ENCODE data around the gene CD200R1.
A peak's percentile ranks its signal among the peaks of the same experiment; 100 is the strongest.

Gene CD200R1, protein sequence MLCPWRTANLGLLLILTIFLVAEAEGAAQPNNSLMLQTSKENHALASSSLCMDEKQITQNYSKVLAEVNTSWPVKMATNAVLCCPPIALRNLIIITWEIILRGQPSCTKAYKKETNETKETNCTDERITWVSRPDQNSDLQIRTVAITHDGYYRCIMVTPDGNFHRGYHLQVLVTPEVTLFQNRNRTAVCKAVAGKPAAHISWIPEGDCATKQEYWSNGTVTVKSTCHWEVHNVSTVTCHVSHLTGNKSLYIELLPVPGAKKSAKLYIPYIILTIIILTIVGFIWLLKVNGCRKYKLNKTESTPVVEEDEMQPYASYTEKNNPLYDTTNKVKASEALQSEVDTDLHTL

DNA sequence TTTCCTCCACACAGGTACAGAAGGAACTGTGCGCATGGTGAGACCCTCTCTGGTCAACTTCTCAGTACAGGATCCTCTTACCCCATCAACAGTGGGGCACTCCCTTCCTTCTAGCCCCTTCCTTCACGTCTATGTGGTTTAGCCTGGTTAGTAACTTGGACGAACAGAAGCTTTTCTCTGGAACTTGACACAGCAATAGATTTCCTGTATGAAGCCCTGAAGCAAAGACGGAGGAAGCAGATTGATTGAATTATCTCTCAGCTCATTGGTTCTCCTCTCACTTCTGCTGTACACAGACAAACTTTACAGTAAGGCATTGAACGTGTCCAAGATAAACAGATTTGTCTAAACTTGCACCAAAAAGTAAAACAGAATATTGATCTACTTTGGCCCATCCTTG lies at the start of gene CD200R1:
Gene CD200R1 (minus strand): TSS at position 210 of the 400 bp plus-strand sequence. CDS start 246 bp downstream, outside the sequence.
- no peak for DNase-seq

DNA sequence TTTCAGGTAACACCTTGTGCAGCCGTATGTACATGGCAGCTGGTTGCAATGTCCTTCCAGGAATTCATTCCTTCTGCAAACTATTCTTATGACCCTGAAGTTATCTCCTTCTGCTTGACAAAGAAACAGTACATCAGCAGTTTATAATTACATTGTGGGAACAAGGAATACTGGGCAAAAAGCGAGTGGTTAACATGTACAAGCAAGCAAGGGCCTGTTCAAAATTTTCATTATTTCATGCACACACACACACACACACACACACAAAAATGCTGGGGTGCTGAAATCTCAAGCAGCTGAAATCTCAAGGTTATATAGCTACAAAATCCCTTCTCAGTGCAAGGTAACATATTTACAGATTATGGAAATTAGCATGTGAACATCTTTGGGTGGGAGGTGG lies 46.6 kb upstream of the CD200R1 start:
- no peak for DNase-seq

DNA sequence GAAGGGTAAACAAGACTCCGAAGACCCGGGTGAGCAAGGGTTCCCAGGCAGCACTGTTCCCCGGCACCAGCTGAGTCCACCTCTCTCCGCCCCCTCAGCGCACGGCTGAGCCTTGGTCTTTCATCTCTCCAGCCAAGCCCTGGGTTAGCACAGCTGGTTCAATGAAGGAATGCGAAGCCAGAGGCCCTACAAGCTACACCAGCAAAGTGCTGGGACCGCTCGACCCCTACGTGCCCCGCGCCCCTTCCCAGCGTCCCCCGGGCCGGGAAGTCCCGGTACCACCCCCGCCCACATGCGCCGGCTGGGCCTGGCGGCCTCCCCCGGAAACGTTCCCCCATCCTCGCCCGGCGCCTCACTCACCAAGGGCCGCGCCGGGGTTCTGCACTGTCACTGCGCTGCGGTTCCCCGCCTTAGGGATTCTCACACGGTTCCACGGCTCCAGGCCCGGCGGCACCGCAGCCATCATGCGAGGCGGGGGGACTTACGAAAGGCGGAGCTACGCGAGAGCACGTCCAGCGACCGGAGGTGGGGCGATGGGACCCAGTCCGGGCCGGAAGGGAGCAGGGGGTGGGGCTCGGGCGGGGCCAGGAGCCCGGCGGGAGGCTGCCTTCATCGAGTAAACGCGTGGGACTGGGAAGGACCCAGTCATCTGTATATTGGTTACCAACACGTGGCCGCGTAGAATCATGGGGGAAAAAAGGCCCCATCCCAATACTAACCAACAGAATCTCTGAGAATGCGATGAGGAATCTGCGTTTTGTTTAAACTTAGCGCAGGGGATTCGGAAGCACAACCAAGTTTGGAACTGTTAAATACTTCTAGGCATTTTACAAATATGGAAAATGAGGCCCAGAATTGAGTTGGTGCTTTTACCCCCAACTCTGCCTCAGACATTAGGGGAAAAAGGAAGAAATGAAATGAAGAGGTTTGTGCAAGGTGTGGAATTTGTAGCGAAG lies 44.6 kb upstream of the CD200R1 start:
- DNase-seq, result peak; percentile 51

DNA sequence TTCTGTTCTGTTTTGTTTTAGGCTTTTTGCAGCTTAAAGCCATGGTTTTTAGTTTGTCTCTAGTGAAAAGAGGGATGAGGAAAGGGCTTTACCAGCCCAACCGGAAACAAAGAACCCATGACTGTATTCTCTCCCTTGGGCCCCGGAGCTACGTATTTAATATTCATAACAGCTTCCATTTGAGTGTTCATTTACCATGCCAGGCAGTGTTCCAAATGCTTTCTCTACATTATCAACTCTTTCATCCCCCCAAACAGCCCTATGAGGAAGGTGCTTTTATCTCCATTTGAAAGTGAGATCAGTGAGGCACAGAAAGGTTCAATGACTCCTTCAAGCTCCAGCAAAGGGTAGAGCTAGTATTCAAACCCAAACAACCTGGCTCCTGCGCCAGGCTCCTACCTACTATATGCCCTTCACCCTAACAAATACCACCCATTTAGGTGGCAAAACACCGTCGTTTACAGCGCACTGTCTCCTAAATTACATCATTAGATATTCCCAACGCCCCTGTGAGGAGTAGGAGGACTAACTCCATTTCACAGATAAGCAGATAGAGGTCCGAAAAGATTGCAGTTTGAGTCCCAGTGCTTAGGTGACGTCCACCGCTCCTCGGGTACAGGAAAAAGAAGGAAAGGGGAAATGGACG lies 43.8 kb upstream of the CD200R1 start:
- DNase-seq, result no peak

DNA sequence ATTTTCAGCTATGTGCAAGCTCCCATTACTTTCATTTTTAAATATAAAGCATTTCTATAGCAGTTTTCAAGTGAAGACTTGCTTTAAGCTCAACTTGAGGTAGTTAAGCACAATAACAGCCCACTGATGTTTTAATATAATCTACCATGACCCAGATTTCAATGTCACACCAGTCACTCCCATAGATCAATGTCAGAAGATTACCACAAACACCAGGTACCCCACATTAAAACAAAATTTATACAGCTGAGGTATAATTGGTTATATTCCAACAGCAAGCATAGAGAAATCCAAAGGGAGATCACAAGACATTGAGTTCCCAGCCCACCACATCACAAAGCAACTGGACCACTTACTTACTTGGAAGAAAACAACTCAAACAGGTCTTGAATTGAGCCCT lies 38.7 kb upstream of the CD200R1 start:
- DNase-seq, result no peak

DNA sequence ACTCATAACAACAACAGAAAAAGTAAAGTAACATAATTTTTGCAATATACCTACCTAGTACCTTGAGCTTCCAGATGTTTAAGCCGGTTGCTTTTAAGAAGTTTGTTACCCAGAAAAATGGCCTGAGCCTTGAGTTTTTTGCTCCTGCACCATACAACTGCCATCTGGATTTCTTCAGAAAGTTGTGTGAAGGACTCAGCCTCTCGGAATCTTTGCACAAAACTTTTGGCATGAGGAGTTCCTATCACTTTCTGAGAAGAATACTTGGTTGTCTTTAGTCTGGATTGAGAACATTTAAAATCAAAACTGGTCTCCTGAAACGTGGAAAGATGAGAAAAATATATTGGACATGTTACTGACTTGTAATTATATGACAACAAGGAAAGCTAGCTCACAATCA lies 33.2 kb upstream of the CD200R1 start:
- DNase-seq, result no peak

DNA sequence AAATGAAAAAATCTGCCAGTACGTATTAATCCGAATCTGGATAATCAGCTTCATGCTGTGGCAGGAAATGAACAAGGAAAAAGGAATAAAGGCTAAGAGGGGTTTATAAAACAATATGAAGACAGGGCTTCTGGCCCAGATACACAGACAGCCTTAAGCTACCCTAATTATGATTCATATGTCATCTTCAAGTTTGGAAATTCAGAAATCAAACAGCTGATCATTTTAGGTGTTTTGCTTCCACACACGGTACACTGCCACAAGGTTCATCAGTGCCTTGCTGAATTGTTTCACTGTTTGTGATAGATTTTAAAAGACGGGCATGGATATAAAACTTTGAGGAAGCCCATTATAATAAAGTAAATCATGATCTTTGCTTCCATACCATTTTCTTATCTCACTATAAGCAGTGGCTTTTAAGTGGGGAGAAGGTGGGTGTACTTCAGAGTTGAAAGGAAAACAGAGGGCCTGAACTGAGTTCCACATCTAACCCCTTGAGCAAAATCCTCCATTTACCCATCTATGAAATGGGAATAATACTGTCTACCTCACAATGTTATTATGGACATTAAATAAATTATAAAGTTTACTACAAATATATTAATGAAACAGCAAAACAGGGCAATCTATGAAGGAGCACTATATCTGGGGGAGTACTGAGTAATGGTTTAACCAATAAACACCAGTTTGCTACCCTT lies 31.6 kb upstream of the CD200R1 start:
- DNase-seq, result no peak

DNA sequence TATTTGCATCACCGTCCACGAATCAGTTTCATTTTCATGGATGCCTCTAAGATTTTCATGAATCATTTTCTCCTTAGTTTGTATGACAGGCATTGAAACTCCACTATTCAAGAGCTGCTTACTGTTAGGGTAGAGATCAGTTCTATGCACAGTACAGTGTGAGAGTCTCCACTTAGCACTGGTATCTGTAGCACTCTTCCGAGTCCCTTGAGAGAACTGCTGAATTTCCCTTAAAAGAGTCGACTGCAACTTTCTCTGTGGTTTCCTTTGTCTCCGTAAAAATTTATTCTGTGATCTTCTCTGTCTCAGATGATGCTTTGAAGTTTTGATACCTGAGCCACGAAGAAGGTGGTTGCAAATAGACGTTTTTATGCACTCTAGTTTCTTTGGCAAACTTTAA lies 30.7 kb upstream of the CD200R1 start:
- DNase-seq, result no peak

DNA sequence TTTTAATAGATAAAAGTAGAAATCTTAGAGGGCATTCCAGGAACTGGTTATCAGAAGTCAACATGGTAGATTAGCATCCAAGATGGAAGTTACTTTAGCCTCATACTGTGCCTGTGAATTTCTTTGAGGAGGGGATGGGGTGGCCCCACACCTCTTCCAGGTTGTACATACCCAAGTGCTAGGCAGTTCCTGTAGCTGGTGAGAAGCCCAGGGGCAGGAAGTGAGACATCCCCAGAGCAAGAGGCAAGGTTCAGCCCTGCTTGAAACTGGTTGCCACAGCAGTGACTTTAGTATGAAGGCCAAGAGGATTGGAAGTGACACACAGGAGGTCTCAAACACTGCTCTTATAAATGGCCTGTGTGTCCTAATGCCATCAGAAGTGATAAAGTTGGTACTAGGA lies 27.8 kb upstream of the CD200R1 start:
- DNase-seq, result no peak

DNA sequence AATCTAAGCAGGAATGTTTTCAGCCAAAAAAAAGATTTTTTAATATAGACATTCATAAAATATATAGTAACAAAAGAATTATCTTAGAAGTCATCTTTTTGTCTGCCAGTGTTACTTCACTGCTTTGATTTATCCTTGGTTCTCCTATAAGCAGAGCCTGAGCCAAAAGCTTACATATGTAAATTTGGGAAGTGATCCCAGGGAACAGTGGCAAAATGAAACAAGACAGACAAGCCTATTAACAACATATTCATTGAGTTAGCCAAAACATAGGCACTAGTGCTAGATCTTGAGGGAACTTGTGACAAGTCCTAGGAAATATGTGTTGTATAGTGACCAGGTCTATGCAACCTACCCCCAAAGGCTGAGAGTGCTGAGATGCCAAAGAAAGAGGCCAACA lies 27.1 kb upstream of the CD200R1 start:
- no peak for DNase-seq

DNA sequence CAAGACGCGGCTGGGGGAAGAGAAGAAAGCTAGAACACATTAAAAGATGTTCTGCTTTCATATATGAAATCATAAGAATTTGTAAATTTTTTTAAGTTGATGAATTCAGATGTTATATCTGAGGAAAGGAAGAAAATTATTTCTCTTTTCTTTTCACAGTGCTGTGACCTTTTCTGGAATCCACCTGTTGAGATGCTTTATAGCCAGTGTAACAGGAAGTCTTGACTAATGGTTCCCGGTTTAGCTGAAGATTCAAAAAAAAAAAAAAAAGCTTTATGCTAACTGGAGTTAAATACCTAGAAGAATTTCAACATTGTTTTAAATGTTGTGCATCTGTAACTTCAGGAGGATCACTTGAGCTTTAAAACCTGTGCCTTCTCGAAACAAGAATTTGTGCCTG lies 25.8 kb upstream of the CD200R1 start:
- no peak for DNase-seq

DNA sequence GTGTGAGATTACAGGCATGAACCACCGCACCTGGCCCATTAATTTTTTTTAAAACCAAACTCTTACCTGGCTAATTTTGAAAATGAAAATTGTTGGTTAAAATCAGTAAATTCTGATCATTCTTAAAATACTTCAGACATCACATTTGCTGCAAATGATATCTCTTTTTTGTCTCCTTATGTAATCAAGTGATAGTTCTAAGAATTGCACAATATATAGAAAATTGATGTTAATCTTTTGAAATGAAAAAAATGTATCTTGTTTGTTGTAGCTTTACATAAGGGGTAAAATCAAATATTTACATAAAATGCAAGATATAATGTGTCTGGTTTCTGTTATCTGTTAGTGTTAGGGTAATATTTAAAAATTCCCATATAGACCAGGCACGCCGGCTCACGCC lies 20.9 kb upstream of the CD200R1 start:
- DNase-seq, result no peak

DNA sequence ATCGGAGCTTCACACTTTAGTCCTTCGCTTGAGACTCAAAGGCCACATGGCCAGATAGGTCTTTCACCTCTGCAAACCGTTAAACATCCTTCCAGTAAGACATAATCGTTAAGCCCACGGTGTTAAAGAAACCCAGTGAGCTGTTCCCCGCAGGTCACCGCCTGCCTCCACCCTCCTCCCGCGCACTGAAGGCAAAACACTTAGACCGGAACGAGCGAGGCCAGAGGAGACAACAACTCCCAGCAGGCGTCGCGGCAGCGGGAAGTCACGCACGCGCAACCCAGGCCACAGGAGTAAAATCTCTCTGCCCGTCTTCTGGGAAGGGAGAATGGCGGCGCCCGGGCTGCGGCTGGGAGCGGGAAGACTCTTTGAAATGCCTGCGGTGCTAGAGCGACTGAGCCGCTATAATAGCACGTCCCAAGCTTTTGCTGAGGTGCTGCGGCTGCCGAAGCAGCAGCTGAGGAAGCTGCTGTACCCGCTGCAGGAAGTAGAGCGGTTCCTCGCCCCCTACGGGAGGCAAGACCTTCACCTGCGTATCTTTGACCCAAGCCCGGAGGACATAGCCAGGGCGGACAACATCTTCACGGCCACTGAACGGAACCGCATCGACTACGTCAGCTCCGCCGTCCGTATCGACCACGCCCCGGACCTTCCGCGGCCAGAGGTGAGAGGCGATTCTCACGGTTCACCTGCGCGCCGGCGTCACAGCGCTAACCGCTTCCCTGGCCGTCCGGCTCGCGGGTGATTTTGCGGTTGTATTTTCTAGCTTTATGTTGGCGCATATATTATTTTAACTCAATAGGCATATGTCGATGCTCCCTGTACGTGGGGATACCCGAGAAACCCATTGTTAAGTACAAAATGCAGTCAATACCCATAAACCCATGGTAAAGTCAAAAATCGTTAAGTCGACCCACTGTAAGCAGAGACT lies 16.0 kb upstream of the CD200R1 start, which contains the start of gene GTPBP8:
Gene GTPBP8 (plus strand): TSS at position 313 of the 931 bp plus-strand sequence. CDS start 16 bp downstream, at position 329.
- DNase-seq, result peak; percentile 84

DNA sequence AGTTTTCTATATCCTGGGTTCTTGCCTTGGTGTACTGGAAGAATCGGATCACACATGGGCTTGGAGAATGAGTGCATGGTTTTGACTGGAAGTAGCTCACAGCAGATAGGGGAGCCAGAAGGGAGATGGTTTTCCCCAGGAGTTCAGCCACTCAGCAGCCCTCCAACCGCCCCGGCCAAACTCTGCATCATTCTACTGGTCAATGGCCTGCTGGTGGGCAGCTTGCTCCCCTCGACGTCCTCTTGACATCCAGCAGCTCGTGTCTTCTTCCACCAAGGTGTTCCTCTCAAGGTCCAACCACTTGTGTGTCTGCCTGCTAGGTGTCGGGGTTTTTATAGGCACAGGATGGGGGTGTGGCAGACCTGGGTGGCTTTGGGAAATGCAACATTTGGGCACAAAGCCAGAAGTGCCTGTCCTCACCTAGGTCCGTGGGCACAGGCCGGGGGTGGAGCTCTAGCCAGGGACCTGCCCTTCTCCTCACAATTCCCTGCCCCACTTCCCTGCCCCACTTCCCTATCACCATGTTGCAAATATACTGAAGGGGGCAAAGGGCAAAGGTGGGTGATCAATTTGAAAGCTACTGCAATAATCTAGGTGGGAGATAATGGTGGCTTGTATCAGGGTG lies 12.9 kb upstream of the CD200R1 start:
- DNase-seq, result no peak

DNA sequence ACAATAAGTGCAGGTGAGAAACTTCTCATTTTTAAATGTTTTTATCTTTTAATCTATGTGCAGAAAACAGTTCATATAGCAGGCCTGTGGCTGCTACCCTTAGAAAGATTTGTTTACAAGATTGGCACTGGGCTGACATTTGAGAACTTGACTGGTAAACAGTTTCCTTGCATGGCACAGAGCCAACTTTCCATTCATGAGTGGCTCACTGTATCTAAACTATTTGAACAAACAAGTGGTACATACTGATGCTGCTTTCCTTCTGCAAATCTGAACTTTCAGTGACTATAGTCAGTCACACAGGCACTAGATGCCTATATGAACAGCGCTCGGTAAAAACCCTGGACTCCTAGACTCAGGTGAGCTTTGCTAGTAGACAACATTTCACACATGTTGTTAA lies 9.6 kb upstream of the CD200R1 start:
- no peak for DNase-seq

DNA sequence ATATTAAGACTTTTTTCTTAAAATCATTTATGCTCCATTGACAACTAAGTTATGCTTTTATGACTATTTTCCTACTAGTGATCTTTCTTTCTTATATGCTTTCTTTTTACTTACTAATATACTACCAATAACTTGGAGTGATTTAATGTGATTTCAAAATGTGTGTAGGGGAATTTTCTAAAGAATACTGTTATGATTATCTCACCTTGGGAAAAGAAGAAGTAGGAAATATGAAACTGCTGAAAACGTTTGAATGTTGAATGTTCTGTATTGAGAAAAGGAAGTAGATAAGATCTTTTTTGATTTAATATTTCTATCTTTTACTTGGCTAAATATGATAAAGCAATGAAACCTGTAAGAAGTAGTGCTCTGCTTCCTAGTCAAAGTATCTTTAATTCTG lies 7.8 kb upstream of the CD200R1 start:
- DNase-seq, result no peak

DNA sequence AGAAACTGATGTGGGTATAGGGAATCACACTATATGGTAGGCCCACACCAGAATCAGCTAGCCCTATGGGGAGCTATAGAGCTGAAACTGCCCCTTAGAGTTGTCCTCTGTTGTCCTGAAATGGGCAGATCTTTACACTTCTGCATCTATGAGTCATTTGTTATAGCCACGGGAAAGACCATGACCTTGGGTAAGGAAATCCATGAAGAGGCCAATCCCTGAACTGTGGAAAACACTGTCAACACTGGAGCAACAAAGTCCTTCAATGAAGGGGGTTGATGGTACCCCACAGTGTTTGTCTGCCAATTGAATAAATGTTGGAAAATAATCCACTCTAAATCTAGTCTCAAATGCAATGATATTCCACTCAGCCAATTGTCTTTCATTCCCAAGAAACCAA lies 5.2 kb upstream of the CD200R1 start:
- DNase-seq, result no peak

DNA sequence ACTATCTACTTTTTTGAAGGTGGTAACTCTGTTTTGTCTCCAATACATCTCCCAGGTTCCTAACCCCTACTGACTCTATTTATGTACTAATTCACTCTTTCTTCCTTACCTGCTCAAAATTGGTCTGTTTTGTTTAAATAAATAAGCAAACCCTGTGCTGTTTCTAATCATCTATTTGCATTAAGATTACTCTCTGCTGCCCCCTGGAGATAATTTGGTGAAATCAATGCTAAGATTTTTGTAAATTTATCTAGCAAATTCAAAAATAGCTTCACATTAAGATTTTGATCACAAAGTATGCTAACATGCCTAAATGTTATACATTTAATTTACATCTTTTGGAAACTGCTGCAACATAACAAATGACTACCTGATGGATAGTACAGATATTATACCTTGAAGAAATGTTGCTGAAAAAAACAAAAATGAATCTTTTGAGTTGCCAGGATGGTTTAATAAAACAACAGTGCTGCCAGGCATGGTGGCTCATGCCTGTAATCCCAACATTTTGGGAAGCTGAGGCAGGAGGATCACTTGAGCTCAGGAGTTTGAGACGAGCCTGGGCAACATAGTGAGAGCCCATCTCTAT lies 4.4 kb upstream of the CD200R1 start:
- DNase-seq, result no peak

DNA sequence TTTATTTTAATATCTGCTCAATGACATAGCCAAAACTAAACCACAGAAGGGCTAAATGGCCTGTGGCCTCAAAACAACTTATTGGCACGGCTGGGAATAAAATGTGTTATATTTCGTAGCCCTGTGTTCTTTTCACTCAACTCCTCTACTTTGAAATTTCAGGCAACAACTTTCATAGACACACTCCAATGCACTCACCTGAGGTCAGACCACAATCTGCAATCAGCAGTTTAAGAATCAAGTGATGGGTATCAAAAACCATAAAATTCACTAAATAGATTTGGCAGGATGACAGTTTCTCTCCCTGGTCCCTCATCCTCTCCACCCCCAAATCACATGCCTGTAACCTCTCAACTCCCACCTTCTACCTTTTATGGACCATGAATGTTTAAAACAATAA lies 2.0 kb upstream of the CD200R1 start:
- no peak for DNase-seq

DNA sequence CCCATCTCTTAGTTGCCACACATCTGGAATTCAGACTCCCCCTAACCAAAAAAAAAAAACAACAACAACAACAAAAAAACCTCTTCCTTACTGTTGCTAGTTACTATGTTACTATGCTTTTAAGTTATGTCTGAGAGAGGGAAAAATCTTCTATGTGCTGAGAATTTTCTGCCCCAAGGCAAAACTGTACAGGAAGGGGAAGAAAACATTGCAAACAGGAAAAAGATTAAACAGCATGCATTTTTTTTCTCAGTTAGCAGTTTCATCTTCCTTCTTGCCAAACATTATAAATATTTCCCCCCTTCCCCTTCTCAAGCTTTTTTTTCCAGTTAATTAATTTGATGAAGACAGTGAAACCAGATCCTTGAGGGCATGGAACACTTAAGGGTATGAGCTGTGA lies 1.1 kb upstream of the CD200R1 start:
- no peak for DNase-seq

DNA sequence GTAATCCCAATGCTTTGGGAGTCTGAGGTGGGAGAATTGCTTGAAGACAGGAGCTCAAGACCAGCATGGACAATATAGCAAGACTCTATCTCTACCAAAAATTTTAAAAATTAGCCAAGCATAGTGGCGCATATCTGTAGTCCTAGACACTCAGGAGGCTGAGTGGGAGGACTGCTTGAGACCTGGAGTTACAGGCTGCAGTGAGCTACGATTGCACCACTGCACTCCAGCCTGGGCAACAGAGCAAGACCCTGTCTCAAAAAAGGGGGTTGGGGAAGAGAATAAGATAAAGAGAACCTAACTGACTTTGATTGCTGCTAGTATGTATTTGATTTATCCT lies 755 bp downstream of the CD200R1 start:
- no peak for DNase-seq

All from NCI-H524 treated with DMSO at 0.1 percent for 48 hours (cell line).